ENCODE results near the gene MRPL4. TPM values are rescaled to one million over a fixed set of nuclear protein-coding genes. Genes with fewer than 3 reads are reported as not detected.

The MRPL4 gene
- total RNA-seq, 4 donors from 2014 or later = 45.8 to 86.0 (median 51.9) TPM

DNA sequence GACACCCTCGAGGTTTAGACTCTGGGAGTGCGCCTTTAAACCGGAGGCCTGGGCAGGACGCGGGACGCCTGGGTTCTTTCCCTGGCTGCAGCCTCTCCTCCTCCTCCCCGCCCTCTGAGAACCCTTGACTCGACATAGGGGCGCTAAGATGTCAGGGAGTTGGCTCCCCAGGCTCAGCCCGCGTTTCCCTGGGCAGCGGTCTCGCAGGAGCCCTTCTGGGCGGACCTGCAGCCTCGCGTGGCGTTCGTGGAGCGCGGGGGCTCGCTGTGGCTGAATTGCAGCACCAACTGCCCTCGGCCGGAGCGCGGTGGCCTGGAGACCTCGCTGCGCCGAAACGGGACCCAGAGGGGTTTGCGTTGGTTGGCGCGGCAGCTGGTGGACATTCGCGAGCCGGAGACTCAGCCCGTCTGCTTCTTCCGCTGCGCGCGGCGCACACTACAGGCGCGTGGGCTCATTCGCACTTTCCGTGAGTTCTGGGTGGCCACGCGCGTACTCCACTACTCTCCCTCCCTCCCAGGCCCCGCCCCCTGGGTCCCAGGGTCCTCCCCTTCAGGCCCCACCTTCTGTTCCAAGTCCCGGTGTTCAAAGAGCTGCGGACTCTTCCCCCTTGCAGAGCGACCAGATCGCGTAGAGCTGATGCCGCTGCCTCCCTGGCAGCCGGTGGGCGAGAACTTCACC, 39.0 kb downstream of the MRPL4 start:
- no peak for TF ChIP-seq EP300 (IDR thresholded peaks at IDR 0.05)
- TF ChIP-seq POLR2AphosphoS5 (IDR thresholded peaks at IDR 0.05) = no peak
- TF ChIP-seq POLR2A (IDR thresholded peaks at IDR 0.05) = peak in 1 of 2 donors; percentile 6
- TF ChIP-seq, protein P1, sequence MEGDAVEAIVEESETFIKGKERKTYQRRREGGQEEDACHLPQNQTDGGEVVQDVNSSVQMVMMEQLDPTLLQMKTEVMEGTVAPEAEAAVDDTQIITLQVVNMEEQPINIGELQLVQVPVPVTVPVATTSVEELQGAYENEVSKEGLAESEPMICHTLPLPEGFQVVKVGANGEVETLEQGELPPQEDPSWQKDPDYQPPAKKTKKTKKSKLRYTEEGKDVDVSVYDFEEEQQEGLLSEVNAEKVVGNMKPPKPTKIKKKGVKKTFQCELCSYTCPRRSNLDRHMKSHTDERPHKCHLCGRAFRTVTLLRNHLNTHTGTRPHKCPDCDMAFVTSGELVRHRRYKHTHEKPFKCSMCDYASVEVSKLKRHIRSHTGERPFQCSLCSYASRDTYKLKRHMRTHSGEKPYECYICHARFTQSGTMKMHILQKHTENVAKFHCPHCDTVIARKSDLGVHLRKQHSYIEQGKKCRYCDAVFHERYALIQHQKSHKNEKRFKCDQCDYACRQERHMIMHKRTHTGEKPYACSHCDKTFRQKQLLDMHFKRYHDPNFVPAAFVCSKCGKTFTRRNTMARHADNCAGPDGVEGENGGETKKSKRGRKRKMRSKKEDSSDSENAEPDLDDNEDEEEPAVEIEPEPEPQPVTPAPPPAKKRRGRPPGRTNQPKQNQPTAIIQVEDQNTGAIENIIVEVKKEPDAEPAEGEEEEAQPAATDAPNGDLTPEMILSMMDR (IDR thresholded peaks at IDR 0.05) = no peak
- Histone ChIP-seq H3K9me3 (no peaks in the 10 kb centered on the region), H3K4me3 (peak overlapping the region in 1 of 2 donors; percentile 46), H3K27me3 (peaks cover 98% of the 10 kb centered on the region), H3K4me1 (peaks cover 0 to 94% (median 53%) of the 10 kb centered on the region in 3 donors), H3K27ac (peak overlapping the region in 1 of 4 donors; percentile 23), H3K36me3 (no peaks in the 10 kb centered on the region)
- ATAC-seq = peak; percentile 24
- 0% methylated on average over 6 of the region's 57 CpGs; no CpG with 5 or more reads in 1 of the 2 donors for WGBS, 2 donors (ENCODE audit: low coverage in 1 of 2)

DNA sequence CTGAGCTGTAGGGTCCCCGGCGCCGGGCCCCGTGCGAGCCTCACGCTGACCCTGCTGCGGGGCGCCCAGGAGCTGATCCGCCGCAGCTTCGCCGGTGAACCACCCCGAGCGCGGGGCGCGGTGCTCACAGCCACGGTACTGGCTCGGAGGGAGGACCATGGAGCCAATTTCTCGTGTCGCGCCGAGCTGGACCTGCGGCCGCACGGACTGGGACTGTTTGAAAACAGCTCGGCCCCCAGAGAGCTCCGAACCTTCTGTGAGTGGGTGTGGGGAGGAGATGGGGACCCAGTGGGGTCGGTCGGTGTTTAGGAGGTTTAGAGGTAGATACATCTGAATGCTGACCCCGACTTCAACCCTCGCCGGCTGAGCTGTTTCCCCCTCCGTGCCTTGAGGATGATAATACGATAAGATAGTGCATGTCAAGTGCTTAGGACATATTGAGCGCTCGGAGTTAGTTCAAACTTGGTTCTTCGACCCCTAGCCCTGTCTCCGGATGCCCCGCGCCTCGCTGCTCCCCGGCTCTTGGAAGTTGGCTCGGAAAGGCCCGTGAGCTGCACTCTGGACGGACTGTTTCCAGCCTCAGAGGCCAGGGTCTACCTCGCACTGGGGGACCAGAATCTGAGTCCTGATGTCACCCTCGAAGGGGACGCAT, 39.7 kb downstream of the MRPL4 start:
- Histone ChIP-seq H3K27ac (peak overlapping the region in 1 of 4 donors; percentile 23), H3K9me3 (no peaks in the 10 kb centered on the region), H3K4me3 (peak overlapping the region in 1 of 2 donors; percentile 46), H3K27me3 (peaks cover 100% of the 10 kb centered on the region), H3K4me1 (peaks cover 0 to 98% (median 55%) of the 10 kb centered on the region in 3 donors), H3K36me3 (no peaks in the 10 kb centered on the region)
- peak; percentile 6 for ATAC-seq
- 10% methylated on average over 7 of the region's 49 CpGs; no CpG with 5 or more reads in 1 of the 2 donors for WGBS, 2 donors (ENCODE audit: low coverage in 1 of 2)
- TF ChIP-seq EP300 (IDR thresholded peaks at IDR 0.05) (no peak), POLR2AphosphoS5 (IDR thresholded peaks at IDR 0.05) (no peak), POLR2A (IDR thresholded peaks at IDR 0.05) (no peak)
- TF ChIP-seq, protein P1 (IDR thresholded peaks at IDR 0.05) = no peak

DNA sequence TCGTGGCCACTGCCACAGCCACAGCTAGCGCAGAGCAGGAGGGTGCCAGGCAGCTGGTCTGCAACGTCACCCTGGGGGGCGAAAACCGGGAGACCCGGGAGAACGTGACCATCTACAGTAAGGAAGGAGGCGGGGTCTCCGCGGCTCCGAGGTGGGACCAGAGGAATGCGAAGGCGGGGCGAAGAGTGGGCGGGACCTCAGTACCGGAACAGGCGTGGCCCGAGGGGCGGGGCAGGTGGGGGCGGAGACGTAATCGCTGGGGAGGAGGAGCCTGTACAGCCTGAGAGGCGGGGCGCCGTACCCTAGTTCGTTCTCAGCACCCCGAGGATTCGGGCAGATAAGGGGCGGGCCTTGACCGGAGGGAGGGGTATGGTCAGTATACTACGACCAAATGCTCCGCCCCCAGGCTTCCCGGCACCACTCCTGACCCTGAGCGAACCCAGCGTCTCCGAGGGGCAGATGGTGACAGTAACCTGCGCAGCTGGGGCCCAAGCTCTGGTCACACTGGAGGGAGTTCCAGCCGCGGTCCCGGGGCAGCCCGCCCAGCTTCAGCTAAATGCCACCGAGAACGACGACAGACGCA, 40.3 kb downstream of the MRPL4 start:
- peaks cover 0 to 92% (median 50%) of the 10 kb centered on the region in 3 donors for H3K4me1 ChIP-seq
- peaks cover 100% of the 10 kb centered on the region for H3K27me3 ChIP-seq
- TF ChIP-seq EP300 (IDR thresholded peaks at IDR 0.05) = no peak
- TF ChIP-seq POLR2A (IDR thresholded peaks at IDR 0.05) = no peak
- TF ChIP-seq POLR2AphosphoS5 (IDR thresholded peaks at IDR 0.05) = no peak
- TF ChIP-seq, protein P1 (IDR thresholded peaks at IDR 0.05) = no peak
- no peak overlapping the region for H3K27ac ChIP-seq
- no peaks in the 10 kb centered on the region for H3K9me3 ChIP-seq
- peak; percentile 59 for ATAC-seq
- no peaks in the 10 kb centered on the region for H3K36me3 ChIP-seq
- H3K4me3 ChIP-seq = peak overlapping the region in 1 of 2 donors; percentile 46
- 1% methylated on average over 9 of the region's 45 CpGs; no CpG with 5 or more reads in 1 of the 2 donors for WGBS, 2 donors (ENCODE audit: low coverage in 1 of 2)

DNA sequence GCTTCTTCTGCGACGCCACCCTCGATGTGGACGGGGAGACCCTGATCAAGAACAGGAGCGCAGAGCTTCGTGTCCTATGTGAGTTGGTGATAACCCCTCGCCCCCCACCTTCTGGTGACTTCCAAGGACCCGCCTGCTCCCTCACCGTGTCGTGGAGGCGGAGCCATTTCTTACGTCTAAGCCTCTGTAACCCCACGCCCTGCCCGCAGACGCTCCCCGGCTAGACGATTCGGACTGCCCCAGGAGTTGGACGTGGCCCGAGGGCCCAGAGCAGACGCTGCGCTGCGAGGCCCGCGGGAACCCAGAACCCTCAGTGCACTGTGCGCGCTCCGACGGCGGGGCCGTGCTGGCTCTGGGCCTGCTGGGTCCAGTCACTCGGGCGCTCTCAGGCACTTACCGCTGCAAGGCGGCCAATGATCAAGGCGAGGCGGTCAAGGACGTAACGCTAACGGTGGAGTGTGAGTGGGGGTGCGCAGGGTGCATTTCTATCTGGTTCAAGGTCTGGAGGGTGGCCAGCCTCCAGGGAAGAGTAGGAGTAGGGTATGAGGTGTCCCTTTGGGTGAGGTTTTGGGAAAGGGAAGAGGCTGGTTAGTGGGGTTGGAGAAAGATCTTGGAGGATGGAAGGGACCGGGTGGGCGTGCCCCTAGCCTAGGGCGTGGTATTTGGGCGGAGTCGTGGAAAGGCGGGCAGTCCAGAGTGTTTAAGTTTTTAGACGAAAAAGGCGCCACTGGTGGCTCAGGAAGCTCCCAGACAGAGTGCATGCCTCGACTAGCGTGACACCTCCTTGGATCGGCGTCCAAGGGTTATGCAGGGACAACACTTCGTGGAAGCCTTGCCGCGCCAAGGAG, 41.0 kb downstream of the MRPL4 start:
- Histone ChIP-seq H3K4me1 (peaks cover 0 to 85% (median 50%) of the 10 kb centered on the region in 3 donors), H3K27me3 (peaks cover 100% of the 10 kb centered on the region), H3K36me3 (no peaks in the 10 kb centered on the region), H3K27ac (no peak overlapping the region), H3K4me3 (peak overlapping the region in 1 of 2 donors; percentile 46), H3K9me3 (no peaks in the 10 kb centered on the region)
- TF ChIP-seq EP300 (IDR thresholded peaks at IDR 0.05) (no peak), POLR2AphosphoS5 (IDR thresholded peaks at IDR 0.05) (no peak), POLR2A (IDR thresholded peaks at IDR 0.05) (no peak)
- TF ChIP-seq, protein P1 (IDR thresholded peaks at IDR 0.05) = no peak
- WGBS, 2 donors (ENCODE audit: low coverage in 1 of 2) = 5 to 21% methylated on average over 7 to 15 of the region's 56 CpGs
- no peak for ATAC-seq
